Peyer's patch (tissue), 4 donors: Measurements from ENCODE around the gene RAP1A.

ENCODE experiments used
- POLR2A ChIP-seq, 2 donors: fragments of 450-650 bp; IDR thresholded peaks; one replicate each; pipeline ENCODE4 v1.5.1; 2017; ENCODE audit warnings: antibody characterized with exemption in 2 of 2, mild to moderate bottlenecking in 2 of 2, moderate library complexity in 2 of 2
- TF ChIP-seq, protein P1 (sequence below), 6 experiments: fragments of 450-650 bp in 4 of 6; fragments of 200-600 bp in 2 of 6; sonication (generic) in 1 of 6; IDR thresholded peaks; one replicate each; pipeline ENCODE4 v1.5.1; 2017 to 2019; ENCODE audit warnings: antibody characterized with exemption in 6 of 6, mild to moderate bottlenecking in 3 of 6, moderate library complexity in 1 of 6

DNA sequence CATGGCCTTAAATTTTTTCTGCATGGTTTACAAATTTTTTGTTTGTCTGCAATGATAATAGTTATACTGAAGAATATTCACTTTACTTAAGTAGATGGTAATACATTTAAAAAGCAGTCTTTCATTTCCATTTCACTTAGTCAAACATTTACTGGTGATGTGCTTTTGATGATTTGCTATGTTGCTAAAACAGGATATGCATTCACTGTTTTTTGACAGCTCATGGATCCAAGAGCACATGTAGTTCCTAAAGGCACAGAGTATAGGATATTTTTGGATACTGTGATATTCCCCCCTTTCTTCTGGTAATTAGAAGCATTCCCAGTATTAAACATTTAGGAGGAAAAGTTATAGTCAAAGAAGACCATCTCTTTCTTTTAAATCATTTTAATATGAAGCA lies 45.9 kb downstream of the RAP1A start:
- TF ChIP-seq POLR2A (IDR thresholded peaks at IDR 0.05): no peak
- TF ChIP-seq, protein P1, sequence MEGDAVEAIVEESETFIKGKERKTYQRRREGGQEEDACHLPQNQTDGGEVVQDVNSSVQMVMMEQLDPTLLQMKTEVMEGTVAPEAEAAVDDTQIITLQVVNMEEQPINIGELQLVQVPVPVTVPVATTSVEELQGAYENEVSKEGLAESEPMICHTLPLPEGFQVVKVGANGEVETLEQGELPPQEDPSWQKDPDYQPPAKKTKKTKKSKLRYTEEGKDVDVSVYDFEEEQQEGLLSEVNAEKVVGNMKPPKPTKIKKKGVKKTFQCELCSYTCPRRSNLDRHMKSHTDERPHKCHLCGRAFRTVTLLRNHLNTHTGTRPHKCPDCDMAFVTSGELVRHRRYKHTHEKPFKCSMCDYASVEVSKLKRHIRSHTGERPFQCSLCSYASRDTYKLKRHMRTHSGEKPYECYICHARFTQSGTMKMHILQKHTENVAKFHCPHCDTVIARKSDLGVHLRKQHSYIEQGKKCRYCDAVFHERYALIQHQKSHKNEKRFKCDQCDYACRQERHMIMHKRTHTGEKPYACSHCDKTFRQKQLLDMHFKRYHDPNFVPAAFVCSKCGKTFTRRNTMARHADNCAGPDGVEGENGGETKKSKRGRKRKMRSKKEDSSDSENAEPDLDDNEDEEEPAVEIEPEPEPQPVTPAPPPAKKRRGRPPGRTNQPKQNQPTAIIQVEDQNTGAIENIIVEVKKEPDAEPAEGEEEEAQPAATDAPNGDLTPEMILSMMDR (IDR thresholded peaks at IDR 0.05): no peak
